H9 (cell line): ENCODE measurements around the gene NFRKB. TPM values are rescaled to one million over a fixed set of nuclear protein-coding genes. Genes with fewer than 3 reads are reported as not detected.
A peak's percentile ranks its signal among the peaks of the same experiment; 100 is the strongest.

ENCODE experiments used
- DNase-seq: peaks from one replicate; pipeline ENCODE4 v3.0.0-alpha.2; 2017
- H2AFZ ChIP-seq: one replicate; pipeline ENCODE4 v1.6.1; 2013; ENCODE audit warnings: mild to moderate bottlenecking, low read length, control low read depth, moderate library complexity
- H2AK5ac ChIP-seq: 2 replicates; pipeline ENCODE4 v1.6.1; 2013; ENCODE audit warnings: low read length, control low read depth, mixed read lengths; ENCODE audit not compliant: insufficient read length
- H2BK120ac ChIP-seq: one replicate; pipeline ENCODE4 v1.6.1; 2013; ENCODE audit warnings: low read depth, mild to moderate bottlenecking, low read length, control low read depth, inconsistent platforms; ENCODE audit not compliant: poor library complexity, severe bottlenecking
- H2BK12ac ChIP-seq: 2 replicates; pipeline ENCODE4 v1.6.1; 2013; ENCODE audit warnings: low read length, control low read depth, mixed read lengths, low read depth; ENCODE audit not compliant: insufficient read length
- H2BK15ac ChIP-seq: 2 replicates; pipeline ENCODE4 v1.6.1; 2013; ENCODE audit warnings: low read depth, low read length, control low read depth
- H2BK20ac ChIP-seq: one replicate; pipeline ENCODE4 v1.6.1; 2013; ENCODE audit warnings: low read depth, mild to moderate bottlenecking, low read length, control low read depth, inconsistent platforms; ENCODE audit not compliant: poor library complexity, severe bottlenecking
- H2BK5ac ChIP-seq: 2 replicates; pipeline ENCODE4 v1.6.1; 2013; ENCODE audit warnings: low read length, control low read depth, mixed read lengths; ENCODE audit not compliant: insufficient read length
- H3K14ac ChIP-seq: 2 replicates; pipeline ENCODE4 v1.6.1; 2013; ENCODE audit warnings: low read length, control low read depth; ENCODE audit not compliant: insufficient read depth
- H3K18ac ChIP-seq: 2 replicates; pipeline ENCODE4 v1.6.1; 2013; ENCODE audit warnings: low read depth, mild to moderate bottlenecking, mixed read lengths, low read length, control low read depth; ENCODE audit not compliant: insufficient read length
- H3K23ac ChIP-seq: 2 replicates; pipeline ENCODE4 v1.6.1; 2013; ENCODE audit warnings: low read length, control low read depth, mixed read lengths, low read depth; ENCODE audit not compliant: insufficient read length
- H3K23me2 ChIP-seq: 2 replicates; pipeline ENCODE4 v1.6.1; 2013; ENCODE audit warnings: low read depth, mild to moderate bottlenecking, mixed read lengths, low read length, control low read depth; ENCODE audit not compliant: insufficient read length, poor library complexity, severe bottlenecking
- H3K27ac ChIP-seq: 2 replicates; pipeline ENCODE4 v1.5.1; 2013; ENCODE audit warnings: low read length, control low read depth, mixed read lengths, low read depth; ENCODE audit not compliant: insufficient read length
- H3K27me3 ChIP-seq: 2 replicates; pipeline ENCODE4 v1.6.1; 2013; ENCODE audit warnings: low read length, control low read depth, inconsistent platforms; ENCODE audit not compliant: insufficient read depth
- H3K4ac ChIP-seq: 2 replicates; pipeline ENCODE4 v1.6.1; 2013; ENCODE audit warnings: low read depth, mild to moderate bottlenecking, control low read depth, inconsistent platforms, low read length, moderate library complexity
- H3K4me1 ChIP-seq: 2 replicates; pipeline ENCODE4 v1.6.1; 2013; ENCODE audit warnings: low read length, control low read depth, inconsistent platforms; ENCODE audit not compliant: insufficient read depth
- H3K4me2 ChIP-seq: 2 replicates; pipeline ENCODE4 v1.6.1; 2013; ENCODE audit warnings: low read length, control low read depth, mixed read lengths; ENCODE audit not compliant: insufficient read length, insufficient read depth
- H3K56ac ChIP-seq: 2 replicates; pipeline ENCODE4 v1.6.1; 2013; ENCODE audit warnings: low read depth, mild to moderate bottlenecking, mixed read lengths, low read length, control low read depth; ENCODE audit not compliant: insufficient read length
- H3K79me1 ChIP-seq: 2 replicates; pipeline ENCODE4 v1.6.1; 2013; ENCODE audit warnings: low read depth, mild to moderate bottlenecking, moderate library complexity, low read length, control low read depth, inconsistent platforms; ENCODE audit not compliant: insufficient read depth, poor library complexity, severe bottlenecking
- H3K79me2 ChIP-seq: 2 replicates; pipeline ENCODE4 v1.6.1; 2013; ENCODE audit warnings: low read length, control low read depth, inconsistent platforms; ENCODE audit not compliant: insufficient read depth
- H3K9ac ChIP-seq: 2 replicates; pipeline ENCODE4 v1.6.1; 2013; ENCODE audit warnings: low read length, control low read depth, mixed read lengths; ENCODE audit not compliant: insufficient read length; ENCODE audit errors: extremely low read depth
- H3K9me3 ChIP-seq: one replicate; pipeline ENCODE4 v1.6.1; 2013; ENCODE audit warnings: low read depth, low read length, inconsistent platforms; ENCODE audit not compliant: control insufficient read depth
- H3T11ph ChIP-seq: one replicate; pipeline ENCODE4 v1.6.1; 2013; ENCODE audit warnings: mild to moderate bottlenecking, low read length, control low read depth, inconsistent platforms
- H4K20me1 ChIP-seq: one replicate; pipeline ENCODE4 v1.6.1; 2013; ENCODE audit not compliant: control insufficient read depth, insufficient read length, insufficient read depth
- H4K5ac ChIP-seq: 2 replicates; pipeline ENCODE4 v1.6.1; 2013; ENCODE audit warnings: low read depth, mild to moderate bottlenecking, mixed read lengths, low read length, control low read depth; ENCODE audit not compliant: insufficient read length
- H4K8ac ChIP-seq: replicated peaks from 2 replicates; pipeline ENCODE4 v1.6.1; 2013; ENCODE audit warnings: low read length, control low read depth, mixed read lengths, low read depth; ENCODE audit not compliant: insufficient read length
- H4K91ac ChIP-seq: 2 replicates; pipeline ENCODE4 v1.6.1; 2013; ENCODE audit warnings: low read depth, mild to moderate bottlenecking, moderate library complexity, mixed read lengths, low read length, control low read depth; ENCODE audit not compliant: insufficient read length
- H3K27ac Mint-ChIP-seq, 3 experiments: 2 replicates in 2 of 3; 3 replicates in 1 of 3; pipeline ENCODE4 v1.8.0; 2020 to 2021; ENCODE audit warnings: mixed read lengths in 3 of 3, mild to moderate bottlenecking in 1 of 3, moderate library complexity in 1 of 3
- H3K27me3 Mint-ChIP-seq: 2 replicates; pipeline ENCODE4 v1.8.0; 2021; ENCODE audit warnings: low read depth, mild to moderate bottlenecking, moderate library complexity, mixed read lengths
- H3K36me3 Mint-ChIP-seq, 3 experiments: 2 replicates in 2 of 3; 3 replicates in 1 of 3; pipeline ENCODE4 v1.8.0; 2020 to 2021; ENCODE audit warnings: low read depth in 3 of 3, mixed read lengths in 3 of 3; ENCODE audit not compliant: insufficient read depth in 1 of 3
- H3K4me1 Mint-ChIP-seq, 2 experiments: 2 replicates each; pipeline ENCODE4 v1.8.0; 2020; ENCODE audit warnings: mixed read lengths in 2 of 2
- H3K4me3 Mint-ChIP-seq, 2 experiments: 2 replicates in 1 of 2; 3 replicates in 1 of 2; pipeline ENCODE4 v1.8.0; 2020 to 2021; ENCODE audit warnings: mild to moderate bottlenecking in 2 of 2, mixed read lengths in 2 of 2, moderate library complexity in 1 of 2
- H3K9me3 Mint-ChIP-seq, 2 experiments: 2 replicates in 1 of 2; 3 replicates in 1 of 2; pipeline ENCODE4 v1.8.0; 2020; ENCODE audit warnings: mild to moderate bottlenecking in 2 of 2, mixed read lengths in 2 of 2, moderate library complexity in 1 of 2
- CTCF ChIP-seq: fragments of 200-600 bp; sonication (generic); conservative IDR thresholded peaks from 3 replicates; pipeline ENCODE4 v1.8.0; 2021; ENCODE audit warnings: antibody characterized with exemption, mild to moderate bottlenecking
- WGBS: extraction: QIAGEN DNeasy Blood & Tissue Kit; methylation state at CpG from one replicate; pipeline ENCODE4 v1.1.7; 2013; ENCODE audit warnings: missing lambda C conversion rate, low lambda C conversion rate, mixed read lengths; ENCODE audit not compliant: insufficient read length; ENCODE audit errors: extremely low coverage; 5-methylcytosine and 5-hydroxymethylcytosine counted together
- total RNA-seq: library from RNA; stranded (reverse); gene quantifications from 2 replicates; pipeline ENCODE4 v1.2.1, GENCODE V29; 2021

Gene NFRKB
- total RNA-seq, 1 experiment from 2014 or later: 41.0 TPM

- no peaks in the 10 kb centered on the region for H3K27me3 ChIP-seq
- no peak for TF ChIP-seq CTCF
- no peak overlapping the region for H3K4me2 ChIP-seq
- H3K56ac ChIP-seq: no peak overlapping the region
- Mint-ChIP-seq H3K9me3 (no peaks in the 10 kb centered on the region), H3K27ac (peak overlapping the region; percentile 20 to 90 (median 69); a peak in 6 of 7 replicates), H3K4me3 (no peak overlapping the region; a peak in 2 of 5 replicates), H3K27me3 (no peaks in the 10 kb centered on the region), H3K36me3 (peaks cover 12 to 26% (median 16%) of the 10 kb centered on the region in 3 experiments), H3K4me1 (peaks cover 27 to 40% of the 10 kb centered on the region in 2 experiments)
- H4K8ac ChIP-seq: no peak overlapping the region
- H2AK5ac ChIP-seq: no peak overlapping the region
- H2BK120ac ChIP-seq: no peak overlapping the region
- peak overlapping the region; percentile 11 for H4K5ac ChIP-seq
- no peak overlapping the region for H3T11ph ChIP-seq
- 0 out of 2 replicates have a peak overlapping the region, but pooled peaks have one; percentile 1 for H3K14ac ChIP-seq
- no peaks in the 10 kb centered on the region for H3K79me2 ChIP-seq
- H2BK20ac ChIP-seq: no peak overlapping the region
- WGBS: no CpG with 5 or more reads among the region's 3 CpGs
- peaks cover 9% of the 10 kb centered on the region for H3K4me1 ChIP-seq
- H3K18ac ChIP-seq: no peak overlapping the region
- H2BK12ac ChIP-seq: no peak overlapping the region
- no peaks in the 10 kb centered on the region for H3K9me3 ChIP-seq
- H2AFZ ChIP-seq: no peak overlapping the region
- H3K9ac ChIP-seq: no peak overlapping the region
- H3K27ac ChIP-seq: peak overlapping the region; percentile 81
- no peak overlapping the region for H2BK5ac ChIP-seq
- H2BK15ac ChIP-seq: no peak overlapping the region
- no peak overlapping the region for H3K23ac ChIP-seq
- no peaks in the 10 kb centered on the region for H4K20me1 ChIP-seq
- DNase-seq: peak; percentile 45
- H3K4ac ChIP-seq: no peak overlapping the region
- H4K91ac ChIP-seq: no peak overlapping the region
- H3K23me2 ChIP-seq: no peaks in the 10 kb centered on the region
- H3K79me1 ChIP-seq: no peaks in the 10 kb centered on the region
These were observed 40.3 kb upstream of the NFRKB start for GRCh38 chr11:129935723-129936122.
